HG03045 (cell line): ENCODE results near the gene CHRM4.

Experiments used
- ATAC-seq: cut with Tn5 transposase; IDR thresholded peaks from one replicate; pipeline ENCODE4 v1.9.1; 2021; ENCODE audit warnings: mild to moderate bottlenecking, moderate library complexity; ENCODE audit not compliant: unreplicated experiment

The CHRM4 gene

DNA sequence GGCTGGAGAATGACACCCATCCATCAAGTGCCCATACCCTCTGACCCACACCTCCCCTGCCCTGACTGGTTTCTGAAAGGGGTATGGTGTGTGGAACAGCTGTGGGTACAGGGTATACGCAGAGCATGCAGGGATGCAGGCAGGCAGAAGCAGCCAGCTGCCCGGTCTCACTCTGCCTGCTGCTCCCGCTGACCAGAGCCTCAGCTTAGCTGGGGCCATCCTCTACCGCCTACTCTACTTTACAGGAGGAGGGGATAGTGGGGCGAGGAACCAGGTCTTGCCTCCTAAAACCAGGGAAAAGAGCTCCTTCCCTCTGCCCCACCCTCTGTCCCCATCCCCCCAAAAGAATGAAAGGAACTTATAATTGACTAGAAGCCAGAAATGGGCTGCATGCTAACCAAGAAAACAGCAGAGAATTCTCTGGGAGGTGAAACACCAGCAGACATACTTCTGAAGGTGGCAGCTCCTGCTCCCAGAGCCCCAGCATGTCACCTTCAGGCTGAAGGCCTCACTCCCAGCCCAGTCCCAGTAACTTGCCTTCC, 13.0 kb upstream of the CHRM4 start:
- ATAC-seq = no peak

DNA sequence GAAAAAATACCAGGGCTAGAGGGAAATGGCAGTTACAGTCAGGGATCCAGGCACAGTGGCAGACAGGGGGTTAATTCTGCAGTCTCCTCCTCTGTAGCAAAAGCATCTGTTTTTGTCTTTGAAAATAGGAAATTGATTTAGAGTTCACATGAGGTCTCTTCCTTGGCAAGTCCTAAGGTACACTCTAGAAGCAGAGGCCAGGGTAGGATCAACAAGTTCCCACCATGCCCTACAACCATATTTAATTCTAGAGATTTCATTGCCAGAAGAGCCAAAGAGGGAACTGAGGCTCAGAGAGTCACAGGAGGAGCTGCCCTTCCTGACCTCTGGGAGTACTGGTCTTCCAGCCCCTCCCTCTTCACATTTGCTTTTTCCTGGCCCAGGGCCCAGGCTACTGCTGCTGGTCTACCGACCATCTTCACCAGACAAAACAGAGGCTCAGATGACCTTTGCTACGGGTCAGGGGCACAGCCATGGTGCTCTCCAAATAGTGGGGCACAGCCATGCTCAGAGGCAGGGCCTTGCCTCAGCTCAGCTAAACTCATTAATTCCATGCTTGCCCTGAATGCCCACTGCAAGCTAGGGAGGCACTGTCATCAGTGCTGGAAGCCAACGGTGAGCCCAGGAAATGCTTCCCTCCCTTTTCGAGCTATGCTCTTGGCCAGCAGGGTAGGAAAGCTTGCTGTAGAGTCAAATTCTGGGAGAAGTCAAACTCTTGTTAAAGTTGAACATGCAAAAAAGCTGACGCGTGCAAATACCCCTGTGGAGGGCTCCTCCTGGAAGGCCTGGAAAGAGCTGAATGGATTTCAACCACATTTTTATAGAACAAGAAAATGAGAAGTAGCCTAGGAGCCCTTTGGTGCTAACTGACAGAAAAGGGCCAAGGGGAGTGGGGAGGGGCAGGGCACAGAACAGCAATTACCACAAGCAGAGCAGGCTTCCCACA, 11.7 kb upstream of the CHRM4 start:
- no peak for ATAC-seq

- no peak for ATAC-seq
These were observed 6.0 kb upstream of the CHRM4 start for GRCh38 chr11:46397526-46397925.

- no peak for ATAC-seq
These were observed 2.2 kb upstream of the CHRM4 start for GRCh38 chr11:46393759-46394158.

- ATAC-seq = no peak
These were observed 1.6 kb upstream of the CHRM4 start for GRCh38 chr11:46393231-46393616.

DNA sequence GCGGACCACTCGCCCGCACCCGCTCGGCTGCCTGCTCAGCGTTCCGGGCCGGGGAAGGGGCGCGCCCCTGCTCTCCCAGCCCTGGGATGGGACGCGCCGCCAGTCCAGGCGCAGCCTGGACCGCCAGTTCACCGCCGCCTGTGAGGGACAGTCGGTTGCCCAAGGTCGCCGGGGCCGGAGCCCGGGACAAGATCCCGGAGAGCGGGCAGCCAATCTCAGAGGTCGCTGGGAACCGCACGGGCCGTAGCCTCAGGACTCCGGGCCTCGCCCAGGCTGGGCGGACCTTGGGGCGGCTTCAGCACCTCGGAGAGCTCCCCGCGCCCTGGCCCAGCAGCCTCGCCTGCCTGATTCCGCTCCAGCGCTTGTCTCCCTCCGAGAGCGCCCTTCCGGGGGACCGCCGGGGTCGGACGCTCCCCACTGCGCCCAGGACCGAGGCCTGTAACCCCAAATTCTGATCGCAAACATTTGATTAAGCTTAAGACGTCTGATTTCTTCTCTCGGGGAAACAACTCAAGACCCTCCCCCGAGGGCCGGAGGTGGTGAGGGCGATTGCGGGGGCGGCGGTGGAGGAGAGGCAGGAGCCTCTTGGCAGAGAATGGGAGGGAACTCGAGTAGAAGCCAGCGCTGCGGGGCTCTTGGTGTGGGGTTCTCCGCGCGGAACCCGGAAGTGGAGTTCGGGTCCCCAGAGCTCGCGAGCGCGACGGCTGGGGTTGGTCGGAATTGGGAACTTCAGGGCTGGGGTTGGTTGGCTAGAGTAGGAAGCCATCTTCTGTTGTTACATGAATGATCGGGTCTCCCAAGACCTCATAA, 1.1 kb upstream of the CHRM4 start:
- ATAC-seq = peak; percentile 57

GRCh38 chr11:46391186-46391577, 394 bp downstream of the CHRM4 start:
- no peak for ATAC-seq

- ATAC-seq = no peak
These were observed 1.0 kb downstream of the CHRM4 start for GRCh38 chr11:46390331-46391171.

- ATAC-seq = no peak
These were observed 1.9 kb downstream of the CHRM4 start for GRCh38 chr11:46389450-46390330.

- no peak for ATAC-seq
These were observed 2.7 kb downstream of the CHRM4 start for GRCh38 chr11:46388619-46389449.

DNA sequence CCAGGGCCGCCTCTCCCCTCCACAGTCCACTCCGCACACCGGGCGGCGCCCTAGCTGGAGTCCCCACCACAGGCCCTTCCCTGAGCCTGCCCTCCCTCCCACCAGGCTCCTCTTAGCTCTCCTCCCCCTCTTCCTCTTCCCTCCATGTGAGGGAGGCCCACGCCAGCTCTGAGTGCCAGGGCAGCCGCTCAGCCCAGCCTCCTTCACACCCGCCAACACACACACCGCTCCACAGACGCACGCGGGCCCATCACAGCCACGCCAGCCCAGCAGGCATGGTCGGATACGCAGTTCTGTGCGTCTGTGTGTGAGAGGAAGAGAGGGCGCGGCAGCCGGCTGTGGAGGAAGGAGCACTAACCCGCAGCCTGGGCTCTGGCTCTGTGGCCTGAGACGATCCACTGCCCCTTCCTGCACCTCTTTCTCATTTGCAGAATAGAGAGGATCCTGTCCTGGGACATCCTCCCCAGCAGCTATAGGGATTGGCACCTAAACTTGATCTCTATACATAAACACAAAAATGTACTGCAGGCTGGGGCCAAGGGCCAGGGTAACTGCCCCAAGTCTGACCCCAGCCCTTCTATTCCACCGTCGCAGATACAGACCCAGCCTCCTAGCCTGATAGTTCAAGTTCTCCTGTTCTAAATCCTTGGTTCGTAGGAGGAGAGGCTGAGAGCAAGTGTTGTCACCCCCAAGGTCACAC, 3.5 kb downstream of the CHRM4 start:
- no peak for ATAC-seq

GRCh38 chr11:46387456-46387855, 4.1 kb downstream of the CHRM4 start:
- ATAC-seq = no peak

GRCh38 chr11:46386674-46387073, 4.9 kb downstream of the CHRM4 start:
- no peak for ATAC-seq

GRCh38 chr11:46386005-46386578, 5.5 kb downstream of the CHRM4 start:
- no peak for ATAC-seq

DNA sequence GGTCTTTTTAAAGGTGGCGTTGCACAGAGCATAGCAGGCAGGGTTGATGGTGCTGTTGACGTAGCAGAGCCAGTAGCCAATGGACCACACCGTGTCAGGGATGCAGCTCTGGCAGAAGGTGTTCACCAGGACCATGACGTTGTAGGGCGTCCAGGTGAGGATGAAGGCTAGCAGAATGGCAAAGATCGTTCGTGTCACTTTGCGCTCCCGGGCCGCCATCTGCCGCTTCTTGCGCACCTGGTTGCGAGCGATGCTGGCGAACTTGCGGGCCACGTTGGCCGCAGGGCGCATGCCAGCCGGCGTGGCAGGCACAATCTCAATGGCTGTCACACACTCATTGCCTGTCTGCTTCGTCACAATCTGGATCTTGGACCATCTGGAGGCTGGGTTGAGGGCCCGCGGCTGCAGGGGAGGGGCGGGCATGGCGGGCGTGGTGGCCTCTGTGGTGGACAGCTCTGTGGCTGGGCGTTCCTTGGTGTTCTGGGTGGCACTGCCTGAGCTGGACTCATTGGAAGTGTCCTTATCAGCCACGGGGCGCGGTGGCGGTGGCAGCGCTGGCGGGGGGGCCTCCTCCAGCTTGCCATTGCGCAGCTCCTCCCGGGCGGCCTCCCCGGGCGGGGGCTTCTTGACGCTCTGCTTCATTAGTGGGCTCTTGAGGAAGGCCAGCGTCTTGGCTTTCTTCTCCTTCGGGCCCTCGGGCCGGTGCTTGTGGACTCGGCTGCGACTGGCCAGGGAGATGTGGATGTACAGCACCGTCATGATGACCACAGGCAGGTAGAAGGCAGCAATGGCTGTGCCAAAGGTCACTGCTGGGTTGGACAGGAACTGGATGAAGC, 6.2 kb downstream of the CHRM4 start:
- no peak for ATAC-seq

DNA sequence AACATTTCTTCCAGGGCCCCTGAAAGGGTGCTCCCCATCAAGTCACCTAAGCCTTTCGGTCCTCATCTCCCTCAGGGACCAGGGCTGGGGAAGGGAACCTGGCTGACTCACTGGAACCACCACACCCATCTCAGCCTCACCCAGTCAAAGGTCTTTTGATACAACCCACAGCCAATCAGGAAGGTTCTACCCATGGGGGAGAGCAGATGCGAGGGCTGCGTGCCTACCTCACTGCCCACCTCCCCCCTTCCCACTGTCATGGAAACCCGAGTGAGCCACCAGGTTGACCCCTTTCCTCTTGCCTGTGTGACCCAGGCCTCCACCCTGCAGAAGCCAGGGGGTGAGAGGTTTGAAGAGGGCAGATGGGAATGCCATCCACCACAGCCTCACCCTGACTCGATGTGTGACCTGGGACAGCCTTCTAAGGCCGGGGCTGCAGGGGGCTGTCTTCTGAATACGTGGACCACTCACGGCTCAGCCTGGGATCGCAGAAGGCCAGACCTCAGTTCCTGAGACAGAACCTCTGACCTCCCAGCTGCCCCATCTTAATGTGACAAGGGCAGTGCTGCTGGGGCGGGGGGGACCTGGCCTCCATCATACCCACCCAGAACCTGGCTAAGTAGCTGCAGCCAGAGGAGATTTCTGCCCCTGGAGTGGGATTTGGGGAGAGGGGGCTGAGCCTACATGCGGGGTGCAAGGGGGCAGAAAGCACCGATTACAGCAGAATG, 7.4 kb downstream of the CHRM4 start:
- no peak for ATAC-seq

DNA sequence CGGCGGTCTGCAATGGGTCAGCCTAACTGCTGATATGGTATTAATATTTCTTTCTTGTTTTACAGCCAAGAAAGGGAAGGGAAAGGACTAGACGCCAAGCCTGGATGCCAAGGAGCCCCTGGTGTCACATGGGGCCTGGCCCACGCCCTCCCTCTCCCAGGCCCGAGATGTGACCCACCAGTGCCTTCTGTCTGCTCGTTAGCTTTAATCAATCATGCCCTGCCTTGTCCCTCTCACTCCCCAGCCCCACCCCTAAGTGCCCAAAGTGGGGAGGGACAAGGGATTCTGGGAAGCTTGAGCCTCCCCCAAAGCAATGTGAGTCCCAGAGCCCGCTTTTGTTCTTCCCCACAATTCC, 8.2 kb downstream of the CHRM4 start:
- ATAC-seq = no peak
